BJ (cell line): Measurements from ENCODE around the gene CXorf58. TPM values are rescaled to one million over a fixed set of nuclear protein-coding genes. Genes with fewer than 3 reads are reported as not detected.
A peak's percentile ranks its signal among the peaks of the same experiment; 100 is the strongest.

Experiments
- CTCF ChIA-PET: fragments of 350-600 bp; formaldehyde crosslinking; extraction: SDS; loops from one replicate; lab custom pipeline; 2021; ENCODE audit warnings: antibody characterized with exemption, inconsistent platforms; lab: Yijun Ruan, JAX
- POLR2A ChIA-PET: fragments of 300-600 bp; sonication (Branson Sonifier 250); formaldehyde crosslinking; extraction: SDS; loops from one replicate; lab custom pipeline; 2021; ENCODE audit warnings: antibody characterized with exemption; lab: Charles Lee
- DNase-seq: peaks from one replicate; pipeline ENCODE4 v3.0.0-alpha.2; 2011; ENCODE audit warnings: low read depth
- H3K27me3 ChIP-seq: 2 replicates; pipeline ENCODE4 v1.6.0; 2011; ENCODE audit warnings: low read length; ENCODE audit not compliant: control insufficient read depth, insufficient read depth
- H3K36me3 ChIP-seq: 2 replicates; pipeline ENCODE4 v1.5.1; 2011; ENCODE audit warnings: low read length; ENCODE audit not compliant: control insufficient read depth, insufficient read depth
- H3K4me3 ChIP-seq: 2 replicates; pipeline ENCODE4 v1.5.1; 2011; ENCODE audit warnings: low read depth, mild to moderate bottlenecking, control low read depth, low read length
- CTCF ChIP-seq: IDR thresholded peaks from 2 replicates; pipeline ENCODE4 v1.5.1; 2011; ENCODE audit warnings: low read depth, mild to moderate bottlenecking, control low read depth, inconsistent platforms, low read length, moderate library complexity; ENCODE audit not compliant: insufficient read depth
- polyA plus RNA-seq: library from polyadenylated mRNA; depleted of rRNA; stranded (reverse); fragments of >200 nt; gene quantifications from 2 replicates; pipeline ENCODE4 v1.2.3, GENCODE V29; 2011

Gene CXorf58
- polyA plus RNA-seq, 1 experiment = not detected

- CTCF ChIA-PET = no interaction called here
- POLR2A ChIA-PET = no interaction called here
- no peaks in the 10 kb centered on the region for H3K27me3 ChIP-seq
- TF ChIP-seq CTCF = no peak
- H3K36me3 ChIP-seq = no peaks in the 10 kb centered on the region
- no peak overlapping the region for H3K4me3 ChIP-seq
- DNase-seq = no peak
Observed at GRCh38 chrX:23871905-23872546, 35.8 kb upstream of the CXorf58 start.

- TF ChIP-seq CTCF = no peak
- POLR2A ChIA-PET = interaction anchor here (0.7 kb wide), 1 partner anchor 657 kb away, joined by 3 read pairs; no protein-coding TSS in a partner anchor
- Histone ChIP-seq H3K27me3 (no peaks in the 10 kb centered on the region), H3K36me3 (no peaks in the 10 kb centered on the region), H3K4me3 (no peak overlapping the region)
- CTCF ChIA-PET = no interaction called here
- DNase-seq = no peak
Observed at GRCh38 chrX:23879380-23880090, 28.3 kb upstream of the CXorf58 start.

- Histone ChIP-seq H3K4me3 (no peak overlapping the region), H3K36me3 (no peaks in the 10 kb centered on the region), H3K27me3 (no peaks in the 10 kb centered on the region)
- no peak for TF ChIP-seq CTCF
- DNase-seq = peak; percentile 77
- ChIA-PET POLR2A (no interaction called here), CTCF (interaction anchor here (0.6 to 1.9 kb wide), 3 partner anchors 18 to 190 kb away, joined by 3 to 5 read pairs (median 5); partner anchors contain the start of gene SAT1)
Observed at GRCh38 chrX:23883737-23884354, 24.0 kb upstream of the CXorf58 start.

- TF ChIP-seq CTCF = no peak
- CTCF ChIA-PET = interaction anchor here (1.6 to 1.9 kb wide), 2 partner anchors 17 to 102 kb away, joined by 5 read pairs; partner anchors contain the start of gene SAT1
Observed at GRCh38 chrX:23884427-23885024, 23.3 kb upstream of the CXorf58 start.

GRCh38 chrX:23885803-23886202 is 22.0 kb upstream of the CXorf58 start:
- no peak for TF ChIP-seq CTCF
- ChIA-PET POLR2A (no interaction called here), CTCF (no interaction called here)
- H3K4me3 ChIP-seq = no peak overlapping the region
- H3K36me3 ChIP-seq = no peaks in the 10 kb centered on the region
- no peaks in the 10 kb centered on the region for H3K27me3 ChIP-seq
- DNase-seq = no peak

More at GRCh38 chrX:23884427-23885024, 23.3 kb upstream of the CXorf58 start:
- no peaks in the 10 kb centered on the region for H3K36me3 ChIP-seq
- no peak for DNase-seq
- no peak overlapping the region for H3K4me3 ChIP-seq
- POLR2A ChIA-PET = no interaction called here
- H3K27me3 ChIP-seq = no peaks in the 10 kb centered on the region
